Activated naive CD4-positive, alpha-beta T cell treated with anti-CD3 and anti-CD28 coated beads, Interleukin-2, amount 50 U/mL, for 24 hours (primary cell): ENCODE results near the gene BCL2.

Source experiments
- H3K27ac Mint-ChIP-seq: one replicate; pipeline ENCODE4 v1.8.0; 2021; ENCODE audit warnings: mild to moderate bottlenecking, mixed read lengths
- H3K27me3 Mint-ChIP-seq: one replicate; pipeline ENCODE4 v1.8.0; 2021; ENCODE audit warnings: mixed read lengths
- H3K36me3 Mint-ChIP-seq: one replicate; pipeline ENCODE4 v1.8.0; 2021; ENCODE audit warnings: mixed read lengths
- H3K4me1 Mint-ChIP-seq: one replicate; pipeline ENCODE4 v1.8.0; 2021; ENCODE audit warnings: mixed read lengths
- H3K4me3 Mint-ChIP-seq: one replicate; pipeline ENCODE4 v1.8.0; 2021; ENCODE audit warnings: mild to moderate bottlenecking, mixed read lengths
- H3K9me3 Mint-ChIP-seq: one replicate; pipeline ENCODE4 v1.8.0; 2021; ENCODE audit warnings: mixed read lengths

Gene BCL2

DNA sequence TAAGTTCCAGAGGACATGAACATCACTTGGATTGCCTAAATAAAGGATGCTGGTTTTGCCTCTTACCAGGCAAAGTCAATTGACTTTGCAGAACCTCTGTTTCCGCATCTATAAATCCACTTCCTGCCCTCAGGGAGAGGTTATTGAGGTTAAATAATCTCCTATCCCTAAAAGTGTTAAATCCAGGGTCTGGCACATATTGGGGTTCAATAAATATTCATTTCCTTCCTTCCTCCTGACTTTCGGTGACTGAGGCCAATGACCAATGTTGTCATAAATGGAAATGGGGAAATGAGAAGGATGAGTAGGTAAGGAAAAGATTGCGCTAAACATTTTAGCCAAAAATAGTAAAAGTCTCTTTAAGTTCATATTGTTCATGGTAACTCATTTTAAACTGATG lies 16.0 kb downstream of the BCL2 start:
- peaks cover 97% of the 10 kb centered on the region for H3K4me1 Mint-ChIP-seq
- H3K36me3 Mint-ChIP-seq, result peaks cover 36% of the 10 kb centered on the region
- no peaks in the 10 kb centered on the region for H3K9me3 Mint-ChIP-seq
- no peaks in the 10 kb centered on the region for H3K27me3 Mint-ChIP-seq
- peak overlapping the region; percentile 98 for H3K27ac Mint-ChIP-seq
- H3K4me3 Mint-ChIP-seq, result peak overlapping the region; percentile 81

- peaks cover 36% of the 10 kb centered on the region for H3K36me3 Mint-ChIP-seq
- peak overlapping the region; percentile 81 for H3K4me3 Mint-ChIP-seq
- H3K27me3 Mint-ChIP-seq, result no peaks in the 10 kb centered on the region
These were observed 16.7 kb downstream of the BCL2 start for GRCh38 chr18:63302636-63303405.

GRCh38 chr18:63302220-63302619 lies 17.3 kb downstream of the BCL2 start:
- peak overlapping the region; percentile 98 for H3K27ac Mint-ChIP-seq
- peaks cover 36% of the 10 kb centered on the region for H3K36me3 Mint-ChIP-seq
- H3K4me1 Mint-ChIP-seq, result peaks cover 95% of the 10 kb centered on the region

More at GRCh38 chr18:63302636-63303405, 16.7 kb downstream of the BCL2 start:
- Mint-ChIP-seq H3K9me3 (no peaks in the 10 kb centered on the region), H3K27ac (peak overlapping the region; percentile 98), H3K4me1 (peaks cover 97% of the 10 kb centered on the region)

DNA sequence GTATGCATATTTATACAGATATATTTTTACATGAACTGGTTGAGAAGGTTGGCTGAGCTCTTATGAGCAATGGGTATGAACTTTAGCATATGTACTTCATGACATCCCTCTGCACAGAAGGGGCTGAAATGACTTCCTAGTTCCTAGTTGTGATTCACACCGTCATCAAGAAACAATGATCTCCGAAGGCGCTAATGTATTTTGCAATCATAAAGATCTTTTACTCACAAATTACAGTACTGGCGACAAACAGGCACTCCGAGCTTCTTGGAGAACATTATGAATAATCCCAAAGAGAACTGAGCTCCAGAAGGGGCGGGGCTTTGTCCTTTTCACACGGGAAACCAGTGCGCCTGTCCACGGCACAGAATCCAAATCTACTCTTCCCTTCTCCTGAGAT lies 18.1 kb downstream of the BCL2 start:
- peaks cover 34% of the 10 kb centered on the region for H3K36me3 Mint-ChIP-seq
- peaks cover 88% of the 10 kb centered on the region for H3K4me1 Mint-ChIP-seq
- H3K27ac Mint-ChIP-seq, result peak overlapping the region; percentile 98
- peak overlapping the region; percentile 81 for H3K4me3 Mint-ChIP-seq
- no peaks in the 10 kb centered on the region for H3K27me3 Mint-ChIP-seq
- H3K9me3 Mint-ChIP-seq, result no peaks in the 10 kb centered on the region

More at GRCh38 chr18:63302220-63302619, 17.3 kb downstream of the BCL2 start:
- H3K27me3 Mint-ChIP-seq, result no peaks in the 10 kb centered on the region
- H3K4me3 Mint-ChIP-seq, result peak overlapping the region; percentile 81
- no peaks in the 10 kb centered on the region for H3K9me3 Mint-ChIP-seq

DNA sequence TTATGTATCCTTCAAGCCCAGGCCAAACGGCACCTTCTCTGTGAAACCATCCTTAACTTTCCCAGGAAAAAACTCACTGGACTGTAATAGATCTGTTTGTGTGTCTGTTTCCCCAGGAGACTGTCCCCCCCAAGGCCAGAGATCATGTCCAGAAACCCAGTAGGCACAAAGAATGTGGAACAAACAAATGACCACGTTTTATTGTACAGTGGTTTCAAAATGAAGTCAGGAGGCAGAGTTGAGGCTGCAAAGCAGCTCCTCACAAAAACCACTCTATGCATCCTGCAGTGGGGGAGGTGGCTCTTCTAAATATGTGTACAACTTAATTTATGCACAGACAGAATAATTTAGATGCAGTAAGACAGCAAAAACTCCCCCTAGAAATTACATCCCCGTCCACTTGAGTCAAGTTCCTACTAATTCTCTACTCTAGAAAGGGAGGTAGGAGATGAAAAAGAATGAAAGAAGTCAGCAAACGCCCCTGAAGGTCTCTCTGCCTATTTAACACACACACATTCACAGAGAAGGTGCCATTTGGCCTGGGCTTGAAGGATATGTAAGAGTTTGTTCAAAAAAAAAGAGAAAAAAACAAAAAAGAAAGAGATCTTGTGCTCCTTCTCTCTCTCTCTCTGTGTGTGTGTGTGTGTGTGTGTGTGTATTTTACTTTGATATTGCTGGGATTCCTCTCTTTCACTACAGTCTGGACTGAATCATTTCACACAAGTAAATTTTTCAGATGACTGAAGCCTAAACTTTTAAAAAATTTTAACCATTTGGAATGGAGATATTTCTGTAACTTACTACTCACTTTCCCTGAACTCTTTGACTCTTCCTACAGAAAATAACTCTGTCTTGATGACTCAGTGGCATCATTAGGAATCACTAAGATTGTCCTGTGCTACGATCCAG lies 19.5 kb downstream of the BCL2 start:
- Mint-ChIP-seq H3K27me3 (no peaks in the 10 kb centered on the region), H3K9me3 (no peaks in the 10 kb centered on the region), H3K36me3 (peaks cover 37% of the 10 kb centered on the region), H3K27ac (peak overlapping the region; percentile 98), H3K4me1 (peaks cover 86% of the 10 kb centered on the region), H3K4me3 (peak overlapping the region; percentile 63)

DNA sequence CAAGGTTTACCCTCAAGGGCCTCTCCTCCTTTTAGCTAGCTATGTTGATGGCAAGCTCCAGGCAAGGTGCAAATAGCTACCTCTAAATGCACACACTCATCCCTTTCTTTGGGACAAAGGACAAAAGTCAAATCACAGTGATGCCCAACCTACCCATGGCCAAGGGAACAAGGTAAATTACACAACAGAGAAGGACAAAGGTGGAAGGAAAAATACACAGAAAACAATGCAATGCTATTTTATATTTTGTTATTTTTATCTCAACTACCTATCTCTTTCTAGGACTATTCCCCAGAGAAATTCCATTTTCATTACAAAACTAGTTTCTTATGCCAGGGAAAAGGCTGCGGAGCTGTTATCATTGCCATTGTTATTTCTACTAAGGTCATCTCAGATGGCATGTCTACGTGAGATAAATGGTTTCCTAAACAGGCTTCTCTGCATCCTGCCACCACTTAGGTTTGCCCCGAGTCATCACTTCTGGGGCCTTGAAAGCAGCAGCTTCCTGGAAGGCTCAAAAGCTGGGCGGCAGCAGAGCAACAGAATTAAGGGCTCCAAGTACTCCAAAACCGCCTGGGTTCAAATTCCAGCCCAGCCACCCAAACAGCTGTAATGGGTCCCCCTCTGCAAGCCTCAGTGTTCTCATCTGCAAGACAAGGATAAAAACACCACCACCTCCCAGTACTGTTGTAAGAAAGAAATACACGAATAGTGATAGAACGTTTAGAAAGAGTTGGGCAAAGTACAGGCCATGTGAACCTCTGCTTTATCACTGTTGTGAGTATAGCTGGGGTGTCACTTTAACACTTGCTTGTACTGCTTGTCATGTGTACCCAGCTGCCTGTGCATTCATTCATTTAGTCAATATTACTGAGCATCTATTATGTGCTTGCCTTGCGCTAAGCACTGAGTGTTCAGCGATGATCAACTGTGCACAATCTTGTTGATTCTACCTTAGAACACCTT lies 20.9 kb downstream of the BCL2 start:
- Mint-ChIP-seq H3K4me1 (peaks cover 73% of the 10 kb centered on the region), H3K27ac (peak overlapping the region; percentile 98), H3K27me3 (no peaks in the 10 kb centered on the region), H3K9me3 (no peaks in the 10 kb centered on the region), H3K36me3 (peaks cover 41% of the 10 kb centered on the region), H3K4me3 (peak overlapping the region; percentile 63)

DNA sequence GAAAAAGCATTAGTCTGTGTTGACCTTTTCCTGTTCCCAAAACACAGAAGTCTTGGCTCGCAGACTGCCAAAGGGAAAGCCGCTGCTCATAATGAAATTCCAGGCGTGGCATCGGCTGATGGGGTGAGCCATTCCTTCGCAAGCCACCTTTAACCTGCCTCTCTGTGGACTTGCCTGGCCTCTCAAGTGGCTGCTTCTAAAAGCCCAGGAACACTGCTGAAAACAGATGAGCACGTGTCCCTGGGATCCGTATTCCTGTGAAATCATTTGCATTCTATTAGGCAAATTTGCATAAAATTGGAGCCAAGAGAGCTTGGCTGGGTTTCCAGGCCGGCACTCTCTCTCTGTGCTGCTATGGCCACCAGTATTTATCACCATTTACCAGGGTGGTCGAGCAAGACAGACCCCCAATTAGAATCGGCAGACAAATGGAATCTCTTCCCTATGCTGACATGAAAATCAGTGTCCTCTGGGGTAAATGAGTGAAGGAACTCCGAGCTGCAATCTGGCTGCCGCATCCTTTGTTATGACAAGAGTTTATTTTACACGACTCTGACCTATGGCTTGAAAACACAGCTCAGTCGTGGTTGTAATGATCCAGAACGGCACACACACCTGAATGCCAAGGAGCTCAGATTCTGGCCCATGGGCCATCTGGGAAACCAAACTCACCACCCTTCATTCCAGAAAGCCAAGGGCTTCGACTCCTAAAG lies 21.7 kb downstream of the BCL2 start:
- Mint-ChIP-seq H3K27ac (no peak overlapping the region), H3K9me3 (no peaks in the 10 kb centered on the region), H3K4me3 (peak overlapping the region; percentile 3), H3K4me1 (peaks cover 65% of the 10 kb centered on the region), H3K36me3 (peaks cover 44% of the 10 kb centered on the region), H3K27me3 (no peaks in the 10 kb centered on the region)

GRCh38 chr18:63293935-63294334 lies 25.6 kb downstream of the BCL2 start:
- Mint-ChIP-seq H3K4me1 (peaks cover 26% of the 10 kb centered on the region), H3K4me3 (no peak overlapping the region), H3K27ac (peak overlapping the region; percentile 38)

GRCh38 chr18:63292831-63293683 lies 26.5 kb downstream of the BCL2 start:
- Mint-ChIP-seq H3K36me3 (peaks cover 31% of the 10 kb centered on the region), H3K27ac (peak overlapping the region; percentile 89), H3K4me1 (peaks cover 17% of the 10 kb centered on the region), H3K9me3 (no peaks in the 10 kb centered on the region), H3K27me3 (no peaks in the 10 kb centered on the region), H3K4me3 (peak overlapping the region; percentile 33)

More at GRCh38 chr18:63293935-63294334, 25.6 kb downstream of the BCL2 start:
- no peaks in the 10 kb centered on the region for H3K9me3 Mint-ChIP-seq
- peaks cover 31% of the 10 kb centered on the region for H3K36me3 Mint-ChIP-seq
- H3K27me3 Mint-ChIP-seq, result no peaks in the 10 kb centered on the region

DNA sequence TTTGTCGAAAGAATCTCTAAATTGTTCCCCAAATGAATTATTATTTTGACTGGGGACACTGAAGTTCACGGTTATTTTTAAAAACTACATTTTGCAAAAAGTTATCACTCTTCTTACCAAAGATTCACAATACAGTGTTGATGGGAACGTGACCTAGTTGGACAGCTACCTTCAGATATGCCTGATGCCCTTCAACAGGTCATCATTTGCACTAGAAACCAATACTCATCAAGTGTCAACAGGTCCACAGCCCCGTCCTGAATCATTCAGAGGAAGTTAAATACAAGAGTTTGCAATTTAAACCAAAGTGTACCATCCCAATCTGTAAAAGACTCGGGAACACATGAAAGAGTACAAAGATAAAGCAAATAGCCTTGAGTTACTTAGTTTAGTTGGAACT lies 28.3 kb downstream of the BCL2 start:
- Mint-ChIP-seq H3K9me3 (no peaks in the 10 kb centered on the region), H3K36me3 (peaks cover 30% of the 10 kb centered on the region), H3K27me3 (no peaks in the 10 kb centered on the region), H3K4me1 (peaks cover 10% of the 10 kb centered on the region), H3K27ac (peak overlapping the region; percentile 89), H3K4me3 (peak overlapping the region; percentile 69)

GRCh38 chr18:63290821-63291200 lies 28.8 kb downstream of the BCL2 start:
- H3K27me3 Mint-ChIP-seq, result no peaks in the 10 kb centered on the region
- H3K27ac Mint-ChIP-seq, result peak overlapping the region; percentile 89
- H3K9me3 Mint-ChIP-seq, result no peaks in the 10 kb centered on the region
- H3K36me3 Mint-ChIP-seq, result peaks cover 31% of the 10 kb centered on the region
- H3K4me1 Mint-ChIP-seq, result peaks cover 8% of the 10 kb centered on the region
- H3K4me3 Mint-ChIP-seq, result peak overlapping the region; percentile 69

DNA sequence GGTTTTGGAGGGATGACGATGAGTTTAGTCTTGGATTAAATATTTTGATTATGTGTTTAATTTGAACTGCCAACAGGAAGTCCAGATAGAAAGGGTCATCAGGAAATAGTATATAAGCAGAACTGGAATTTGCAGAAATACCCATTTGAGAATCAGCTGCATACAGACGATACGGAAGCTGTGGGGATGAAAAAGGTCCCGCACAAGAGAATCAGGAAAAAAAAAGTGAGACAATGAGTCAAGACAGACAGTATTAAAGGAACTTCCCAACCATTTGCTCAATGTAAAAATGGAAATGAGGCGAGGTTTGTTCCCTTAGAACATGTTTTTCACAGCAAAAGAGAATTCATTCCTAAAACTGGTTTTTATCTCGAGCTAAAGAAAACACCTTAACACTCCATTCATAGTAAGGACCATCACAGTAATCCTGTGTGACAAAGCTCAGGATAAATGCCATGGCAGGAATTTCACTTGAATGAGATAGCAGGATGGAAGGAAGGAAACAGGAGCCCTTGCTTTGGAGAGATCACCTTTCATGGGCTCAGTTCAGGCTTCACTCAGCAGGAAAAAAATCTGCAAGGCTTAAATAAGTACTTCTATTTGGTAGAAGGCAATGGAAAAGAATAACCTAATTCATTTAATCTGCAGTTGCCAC lies 29.3 kb downstream of the BCL2 start:
- peaks cover 3% of the 10 kb centered on the region for H3K4me1 Mint-ChIP-seq
- no peaks in the 10 kb centered on the region for H3K9me3 Mint-ChIP-seq
- H3K27me3 Mint-ChIP-seq, result no peaks in the 10 kb centered on the region
- peak overlapping the region; percentile 69 for H3K4me3 Mint-ChIP-seq
- peaks cover 28% of the 10 kb centered on the region for H3K36me3 Mint-ChIP-seq
- H3K27ac Mint-ChIP-seq, result peak overlapping the region; percentile 89

DNA sequence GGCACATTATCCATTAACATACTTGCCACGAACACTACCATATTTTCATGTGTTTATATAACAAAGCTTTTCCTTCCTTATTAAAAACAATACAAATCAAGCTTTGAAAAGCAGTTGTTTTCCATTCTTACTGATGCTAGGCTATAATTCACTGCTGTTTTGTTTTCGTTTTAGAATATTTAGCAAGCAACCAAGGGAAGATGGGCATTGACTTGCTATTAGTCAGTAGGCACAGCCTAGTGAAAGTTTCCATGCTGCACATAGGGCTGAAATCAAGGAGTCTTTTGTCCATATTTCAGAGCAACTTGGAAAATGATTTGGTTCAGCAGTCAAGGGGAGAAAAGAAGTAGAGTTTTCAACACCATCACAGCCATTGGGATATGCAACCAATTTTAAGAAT lies 31.3 kb downstream of the BCL2 start:
- Mint-ChIP-seq H3K27ac (no peak overlapping the region), H3K4me1 (no peaks in the 10 kb centered on the region), H3K9me3 (no peaks in the 10 kb centered on the region), H3K4me3 (no peak overlapping the region), H3K36me3 (peaks cover 23% of the 10 kb centered on the region), H3K27me3 (no peaks in the 10 kb centered on the region)
